GM18502 (cell line): ENCODE results near the gene UBE3C.
"Not testable (repeated sequence)": the region's sequence is repeated elsewhere in the genome, so short reads cannot be mapped to it uniquely, and the experiment has no call there.

Experiments
- ATAC-seq: cut with Tn5 transposase; IDR thresholded peaks from one replicate; pipeline ENCODE4 v1.9.1; 2021; ENCODE audit warnings: mild to moderate bottlenecking; ENCODE audit not compliant: unreplicated experiment, poor library complexity

The UBE3C gene

DNA sequence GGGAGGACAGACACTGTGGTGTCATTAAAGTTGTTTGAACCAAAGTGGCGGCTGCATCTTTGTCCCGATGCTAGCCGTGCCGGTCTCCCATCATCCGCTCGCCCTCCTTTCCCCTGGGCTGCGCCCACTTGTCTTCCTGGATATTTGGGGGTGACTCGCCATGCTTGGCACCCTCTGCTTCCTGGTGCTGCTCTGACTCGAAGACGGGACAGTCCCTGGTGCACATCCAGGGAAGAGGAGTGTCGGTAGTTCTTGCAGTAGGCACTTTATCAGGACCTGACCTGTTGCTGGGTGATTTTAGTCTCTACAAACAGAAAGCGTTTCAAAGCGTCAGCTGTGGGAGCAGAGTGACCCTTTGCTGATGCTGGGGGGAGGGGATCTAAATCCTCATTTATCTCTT lies 129.8 kb downstream of the UBE3C start:
- ATAC-seq: no peak

DNA sequence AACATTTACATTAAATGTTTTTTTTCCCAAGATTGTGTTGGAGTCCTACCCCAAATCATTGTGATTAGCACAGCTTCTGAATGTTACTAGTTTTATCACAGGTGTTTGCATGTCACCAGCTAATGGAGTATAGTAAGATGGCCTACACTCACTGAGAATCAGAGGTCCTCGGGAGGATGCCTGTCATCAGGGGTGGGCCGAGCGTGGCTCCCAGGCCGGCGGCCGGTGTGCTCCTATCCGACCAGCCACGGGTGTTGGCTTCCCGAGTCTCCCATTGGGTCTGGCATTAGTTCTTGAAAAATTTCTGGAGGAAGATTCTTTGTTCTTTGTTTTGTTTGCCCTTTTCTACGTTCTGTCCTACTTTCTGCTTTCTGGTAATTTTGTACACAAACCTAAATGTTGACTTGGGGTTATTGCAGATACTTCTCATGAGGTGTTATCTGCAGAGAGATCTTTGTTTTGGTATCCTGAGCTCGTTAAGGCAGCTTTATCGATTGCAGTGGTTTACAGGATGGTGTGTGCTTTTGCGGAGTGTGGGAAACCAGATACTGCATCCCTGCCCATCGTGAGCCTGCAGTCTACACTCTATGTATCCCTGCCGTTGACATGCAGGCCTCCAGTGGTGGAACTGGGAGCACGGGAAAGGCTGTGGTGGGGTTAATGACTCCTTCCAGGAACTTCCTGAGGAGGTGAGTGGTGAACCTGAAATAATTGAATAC lies 130.8 kb downstream of the UBE3C start:
- no peak for ATAC-seq

DNA sequence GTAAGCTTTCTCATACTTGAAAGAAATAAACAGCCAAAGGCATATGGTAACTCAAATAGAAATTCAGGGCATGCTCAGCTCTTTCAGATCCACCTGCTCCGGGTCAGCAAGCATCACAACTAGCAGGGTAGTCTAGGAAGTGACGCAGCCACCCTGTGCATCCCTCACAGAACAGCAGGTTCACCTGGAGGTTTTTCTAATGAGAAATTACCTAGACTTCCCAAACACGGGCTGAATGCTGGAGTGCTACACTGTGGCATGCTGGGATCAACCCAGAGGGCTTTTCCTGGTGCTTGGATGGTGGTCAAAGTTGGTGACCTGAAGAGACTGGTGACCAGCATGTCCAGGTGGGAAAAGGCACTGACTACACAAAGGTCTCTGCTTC lies 131.3 kb downstream of the UBE3C start:
- ATAC-seq: no peak

DNA sequence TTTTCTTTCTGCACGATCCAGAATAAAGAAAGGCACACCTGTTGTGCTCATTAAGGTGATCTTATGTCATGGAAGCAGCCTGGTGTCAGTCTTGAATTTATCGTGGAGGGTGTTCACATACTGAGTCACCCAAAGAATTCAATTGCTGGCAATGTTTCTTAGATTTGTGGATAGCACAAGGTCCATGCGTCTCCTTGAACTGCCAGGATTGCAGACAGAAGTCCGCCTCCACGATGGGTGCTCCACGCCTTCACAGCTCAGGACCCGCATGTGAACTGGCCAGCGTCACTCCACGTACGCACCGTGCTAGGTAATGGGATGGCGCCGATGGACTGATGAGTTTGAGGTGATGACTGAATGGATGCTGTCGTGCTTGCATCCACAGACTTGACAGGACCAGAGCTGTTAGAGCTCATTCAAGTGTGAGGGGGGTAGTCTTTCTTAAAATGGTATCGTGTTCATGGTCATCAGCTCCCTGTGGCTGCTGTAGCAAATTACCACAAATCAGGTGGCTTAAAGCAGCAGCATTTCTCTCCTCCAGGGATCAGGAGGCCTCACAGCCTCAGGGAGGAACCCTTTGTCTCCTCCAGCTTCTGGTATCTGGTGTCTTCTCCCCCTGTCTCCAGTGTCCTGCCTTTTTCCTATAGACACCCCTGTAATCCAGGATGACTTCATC lies 132.7 kb downstream of the UBE3C start:
- ATAC-seq: no peak

DNA sequence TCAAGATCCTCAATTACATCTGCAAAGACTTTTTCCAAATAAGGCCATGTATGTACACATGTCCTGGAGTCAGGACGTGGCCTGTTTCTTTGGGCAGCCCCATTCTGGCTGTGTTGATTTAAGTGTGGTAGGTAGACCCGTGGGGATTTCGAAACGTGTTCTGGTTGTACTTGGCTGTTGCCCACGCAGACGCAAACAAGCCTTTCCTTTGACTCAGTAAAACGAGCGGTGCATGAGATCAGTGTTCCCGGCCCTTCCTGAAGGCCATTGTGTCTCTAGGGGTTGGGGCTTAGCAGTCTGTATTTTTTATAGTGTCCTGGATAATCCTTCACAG lies 133.2 kb downstream of the UBE3C start:
- no peak for ATAC-seq

DNA sequence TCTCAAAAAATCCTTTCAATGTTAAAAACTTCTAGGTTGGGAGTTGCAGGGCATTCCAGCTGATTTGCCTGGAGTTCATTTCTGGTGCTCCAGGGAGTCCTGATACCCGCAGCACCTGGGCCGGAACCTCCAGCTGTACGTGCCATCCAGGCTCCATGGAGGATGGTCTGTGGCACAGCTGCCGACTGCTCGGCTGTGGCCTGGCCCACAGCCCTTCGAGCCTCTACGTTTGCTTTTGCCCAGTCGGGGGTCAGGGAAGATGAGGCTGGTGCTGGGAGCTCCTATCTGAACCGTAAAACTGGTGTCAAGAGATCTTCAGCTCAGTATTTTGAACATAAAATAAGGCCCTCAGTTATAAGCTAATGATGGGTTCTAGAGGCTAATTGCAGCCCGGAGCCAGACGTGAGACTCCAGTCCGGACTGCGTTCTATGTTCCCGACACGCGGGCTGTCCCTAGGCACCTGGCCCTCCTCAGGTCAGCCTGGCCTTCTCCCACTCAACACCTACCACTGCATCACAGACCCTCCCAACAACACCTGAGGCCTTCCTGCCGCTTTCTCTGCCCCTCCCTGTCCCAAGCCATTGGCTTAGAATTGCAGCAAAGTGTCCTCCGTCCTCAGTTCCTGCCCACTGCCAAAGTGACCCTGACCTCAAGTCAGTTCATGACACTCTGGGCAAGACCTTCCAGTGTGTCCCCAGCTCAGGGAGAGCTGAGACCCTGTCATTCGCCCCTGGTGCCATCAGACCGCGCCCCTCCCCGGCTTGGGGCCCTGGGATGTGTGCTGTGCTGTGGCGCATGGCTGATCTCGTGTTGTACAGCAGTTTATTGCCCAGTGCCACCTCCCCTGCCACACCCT lies 133.9 kb downstream of the UBE3C start:
- no peak for ATAC-seq

DNA sequence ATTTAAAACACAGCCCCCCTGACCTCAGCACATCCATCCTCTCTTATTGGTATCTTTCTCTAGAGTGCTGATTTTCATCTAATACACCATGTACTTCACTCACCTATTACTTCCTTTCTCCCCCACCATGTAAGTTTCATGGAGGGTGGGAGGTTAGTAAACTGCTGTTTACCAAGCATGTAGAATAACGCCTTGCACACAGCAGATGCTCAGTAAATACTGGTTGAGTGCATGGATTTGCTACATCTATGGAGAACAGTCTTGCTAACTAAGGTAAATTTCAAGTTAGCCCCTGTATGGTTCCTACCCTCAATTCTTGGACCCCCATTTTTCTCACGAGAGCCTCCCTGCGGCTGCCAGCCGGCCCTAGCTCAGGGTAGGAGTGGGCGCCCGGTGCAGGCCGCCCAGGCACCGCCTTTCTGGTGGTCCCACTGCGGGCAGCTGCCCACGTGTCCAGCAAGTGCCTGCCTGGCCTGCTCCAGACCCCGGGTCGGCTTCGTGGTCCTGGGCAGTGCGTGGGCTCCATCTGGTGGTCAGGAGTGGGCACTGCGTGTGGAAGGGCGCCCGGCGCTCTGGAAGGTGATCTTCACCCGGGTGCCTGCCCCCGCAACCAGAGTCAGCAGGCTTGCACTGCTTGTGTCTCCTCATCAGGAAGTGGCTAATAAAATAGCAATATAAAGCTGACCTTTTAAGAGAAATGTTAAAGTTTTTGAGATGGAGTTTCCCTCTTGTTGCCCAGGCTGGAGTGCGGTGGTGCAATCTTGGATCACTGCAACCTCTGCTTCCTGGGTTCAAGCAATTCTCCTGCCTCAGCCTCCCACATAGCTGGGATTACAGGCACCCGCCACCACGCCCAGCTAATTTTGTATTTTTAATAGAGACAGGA lies 134.7 kb downstream of the UBE3C start:
- ATAC-seq: peak; percentile 68

DNA sequence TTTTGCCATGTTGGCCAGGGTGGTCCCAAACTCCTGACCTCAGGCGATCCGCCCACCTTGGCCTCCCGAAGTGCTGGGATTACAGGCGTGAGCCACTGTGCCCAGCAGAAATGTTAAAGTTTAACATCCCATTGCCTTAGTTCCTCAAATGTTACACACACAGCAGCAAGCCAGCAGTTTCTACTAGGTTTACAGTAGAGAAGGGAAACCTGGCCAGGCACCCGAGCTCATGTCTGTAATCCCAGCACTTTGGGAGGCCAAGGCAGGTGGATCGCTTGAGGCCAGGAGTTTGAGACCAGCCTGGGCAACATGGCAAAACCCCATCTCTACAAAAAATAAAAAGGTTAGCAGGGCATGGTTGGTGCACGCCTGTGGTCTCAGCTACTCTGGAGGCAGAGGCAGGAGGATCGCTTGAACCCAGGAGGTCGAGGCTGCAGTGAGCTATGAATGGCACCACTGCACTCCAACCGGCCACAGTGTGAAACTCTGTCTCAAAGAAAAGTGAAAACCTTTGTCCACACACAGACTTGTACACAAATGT lies 135.4 kb downstream of the UBE3C start:
- not testable (repeated sequence) for ATAC-seq

DNA sequence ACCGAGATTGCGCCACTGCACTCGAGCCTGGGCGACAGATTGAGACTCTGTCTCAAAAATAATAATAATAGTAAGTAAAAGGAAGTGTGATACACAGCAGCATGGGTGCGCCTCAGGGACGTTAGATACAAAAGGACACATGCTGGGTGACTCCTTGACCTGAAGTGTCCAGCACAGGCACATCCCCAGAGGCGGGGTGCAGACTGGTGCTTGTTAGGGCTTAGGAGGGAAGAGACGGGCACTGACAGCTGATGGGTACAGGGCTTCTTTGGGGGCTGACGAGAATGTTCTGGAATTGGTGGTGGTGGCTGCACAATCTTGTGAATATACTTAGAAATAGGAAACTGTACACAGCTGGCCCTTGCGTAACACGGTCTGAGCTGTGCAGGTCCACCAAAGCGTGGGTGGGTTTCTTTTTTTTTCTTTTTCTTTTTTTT lies 136.3 kb downstream of the UBE3C start:
- ATAC-seq: no peak

DNA sequence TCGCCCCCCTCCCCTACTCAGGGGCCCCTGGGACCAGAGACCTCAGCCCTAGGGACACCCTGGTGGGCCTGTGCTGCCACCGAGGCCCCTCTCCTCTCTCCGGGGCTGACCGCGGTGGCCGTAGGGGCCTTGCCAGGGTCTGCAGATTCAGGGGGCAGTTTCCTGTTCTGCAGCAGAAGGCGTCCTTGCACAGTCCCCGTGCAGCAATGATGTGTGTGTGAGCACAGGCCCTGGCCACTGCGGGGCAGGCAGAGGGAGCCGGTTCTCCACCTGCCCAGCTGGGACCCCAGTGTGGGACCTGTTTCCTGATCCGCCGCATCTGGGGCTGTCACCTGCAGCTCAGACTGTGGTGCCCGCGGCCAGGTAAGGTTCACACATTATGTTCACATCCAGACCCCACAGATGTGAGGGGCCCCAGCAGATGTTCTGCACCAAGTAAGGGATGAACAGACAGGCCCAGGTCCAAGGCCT lies 137.4 kb downstream of the UBE3C start:
- ATAC-seq: no peak

DNA sequence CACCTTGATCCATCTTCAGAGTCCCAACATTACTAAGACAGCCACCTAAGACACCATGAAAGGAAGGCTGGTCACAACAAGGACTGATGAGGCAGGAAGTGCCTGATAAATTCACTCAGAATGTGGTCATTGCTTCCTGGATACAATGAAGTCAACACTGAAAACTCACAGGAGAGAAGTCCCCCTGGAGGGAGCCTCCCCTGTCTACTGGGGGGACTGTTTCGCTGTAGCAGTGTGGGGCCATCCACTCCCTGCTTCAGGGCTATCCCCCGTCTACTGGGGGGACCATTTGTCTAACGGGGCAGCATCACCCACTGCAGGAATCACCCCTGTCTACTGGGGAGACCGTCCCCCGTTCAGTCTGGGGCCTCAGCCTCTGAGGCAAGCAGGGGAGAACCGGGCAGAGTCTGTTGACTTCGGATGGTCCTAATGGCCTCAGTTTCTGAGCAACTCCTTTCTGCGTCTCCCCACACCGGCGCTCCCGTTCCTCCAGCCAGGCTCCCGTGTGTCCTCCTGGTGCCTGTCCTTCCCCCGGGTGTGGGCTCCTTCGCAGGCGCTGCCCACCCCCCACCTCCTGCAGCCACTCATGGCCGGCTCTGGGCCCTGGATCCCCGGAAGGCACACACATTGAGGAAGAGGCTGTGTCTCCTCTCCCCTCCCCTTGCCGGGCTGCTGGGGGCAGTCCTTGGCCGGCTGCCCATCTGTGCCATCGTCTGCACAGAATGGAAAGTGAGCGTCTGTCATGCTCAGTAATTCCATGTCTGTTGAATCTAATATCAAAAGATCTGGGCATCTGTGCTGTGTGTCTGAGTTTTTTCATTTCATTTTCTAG lies 138.2 kb downstream of the UBE3C start:
- no peak for ATAC-seq

DNA sequence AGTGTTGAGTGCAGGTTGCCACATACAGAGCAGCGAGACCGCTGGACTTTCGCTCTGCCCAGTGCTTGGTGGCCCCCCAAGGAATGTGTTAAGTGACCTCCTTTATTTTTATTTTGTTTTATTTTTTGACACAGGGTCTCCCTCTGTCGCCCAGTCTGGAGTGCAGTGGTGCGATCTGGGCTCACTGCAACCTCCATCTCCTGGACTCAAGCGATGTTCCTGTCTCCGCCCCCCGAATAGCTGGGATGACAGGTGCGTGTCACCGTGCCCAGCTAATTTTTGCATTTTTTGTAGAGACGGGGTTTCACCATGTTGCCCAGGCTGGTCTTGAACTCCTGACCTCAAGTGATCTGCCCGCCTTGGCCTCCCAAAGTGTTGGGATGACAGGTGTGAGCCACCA lies 138.8 kb downstream of the UBE3C start:
- ATAC-seq: not testable (repeated sequence)

DNA sequence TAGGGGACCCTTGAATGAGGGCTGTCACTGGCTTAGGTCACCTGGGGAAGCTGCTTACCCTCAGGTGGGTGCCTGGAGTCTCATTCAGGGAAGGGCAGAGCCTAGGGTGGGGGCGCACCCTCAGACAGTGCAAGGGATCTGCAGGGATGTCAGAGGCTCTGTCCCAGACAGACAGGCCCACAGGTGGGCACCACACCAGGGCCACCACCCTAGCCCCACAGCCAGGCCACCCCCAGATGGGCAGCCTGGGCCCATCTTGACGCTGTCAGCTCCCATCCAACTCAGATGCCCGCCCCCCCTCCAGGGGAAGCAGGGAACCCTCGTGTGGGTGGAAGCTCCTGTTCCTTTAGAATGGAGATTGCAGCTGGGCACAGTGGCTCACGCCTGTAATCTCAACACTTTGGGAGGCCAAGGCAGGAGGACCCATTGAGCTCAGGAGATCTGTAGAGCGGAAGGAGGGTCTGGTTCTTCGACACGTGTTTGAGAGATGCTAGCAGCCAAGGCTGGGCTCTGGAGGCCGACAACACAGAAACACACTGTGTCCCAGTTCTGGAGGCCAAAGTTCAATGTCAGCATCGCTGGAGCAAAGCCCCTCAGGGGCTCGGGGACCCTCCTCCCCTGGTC lies 139.6 kb downstream of the UBE3C start:
- no peak for ATAC-seq

DNA sequence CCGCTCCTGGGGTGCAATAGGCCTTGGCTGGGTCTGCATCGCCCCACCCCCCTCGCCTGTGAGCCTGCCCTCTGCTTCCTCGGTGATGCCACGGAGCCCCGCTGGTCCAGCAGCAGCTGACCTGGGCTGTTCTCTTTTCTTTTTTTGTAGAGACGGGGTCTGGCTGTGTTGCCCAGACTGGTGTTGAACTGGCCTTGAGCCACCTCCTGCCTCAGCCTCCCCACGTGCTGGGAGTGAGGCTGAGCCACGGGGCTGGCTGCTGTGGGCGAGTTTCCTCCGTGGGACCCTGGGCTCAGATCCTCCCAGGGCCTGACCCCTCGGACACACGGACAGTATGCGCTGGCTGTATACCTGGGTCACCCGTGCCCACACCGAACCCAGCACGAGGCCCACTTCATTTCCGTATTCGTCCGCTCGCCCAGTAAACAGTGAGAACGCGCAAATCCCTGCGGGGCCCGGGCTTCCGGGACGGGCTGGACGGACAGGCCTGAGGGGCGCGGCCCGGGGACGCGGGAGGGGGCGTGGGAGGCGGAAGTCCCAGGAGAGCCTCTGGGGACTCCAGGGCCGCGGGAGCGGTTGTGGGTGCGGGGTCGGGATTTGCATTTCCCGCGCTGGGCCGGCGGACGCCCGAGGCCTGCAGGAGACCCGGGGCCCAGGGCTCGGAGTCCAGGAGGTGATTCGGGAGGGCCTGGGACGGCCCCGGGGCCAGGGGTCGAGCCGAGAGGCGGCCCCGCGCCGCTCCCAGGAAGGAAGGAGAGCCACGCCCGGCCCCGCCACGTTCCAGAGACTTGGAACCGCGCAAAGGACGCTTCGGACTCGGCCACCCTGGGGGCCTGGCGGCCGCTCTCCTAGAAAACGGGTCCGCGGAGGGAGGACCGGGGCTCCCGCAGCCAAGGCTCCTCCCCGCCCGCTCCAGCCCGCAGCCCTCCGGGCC lies 140.3 kb downstream of the UBE3C start:
- ATAC-seq: no peak

DNA sequence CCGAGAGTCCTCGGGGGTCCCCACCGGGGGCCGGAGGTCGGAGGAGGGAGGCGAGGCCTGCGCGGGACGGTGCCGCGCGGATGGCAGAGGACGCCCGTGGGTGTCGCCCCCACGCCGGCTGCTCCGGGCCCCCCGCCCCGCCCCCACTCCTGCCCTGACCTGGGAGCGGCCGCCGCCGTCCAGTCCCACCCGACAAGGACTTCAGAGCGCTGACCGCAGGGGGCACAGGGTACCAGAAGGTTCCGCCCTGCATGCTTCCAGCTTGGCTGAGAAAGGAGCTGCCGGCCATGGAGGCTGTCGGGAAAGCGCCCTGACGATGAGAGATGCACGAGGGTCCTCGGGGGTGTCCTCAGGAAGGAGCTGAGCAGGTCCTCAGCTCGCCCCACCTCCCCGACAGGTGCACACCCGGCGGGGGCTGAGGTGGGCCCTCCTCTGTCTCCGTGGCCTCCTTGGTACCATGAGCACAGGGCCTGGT lies 141.1 kb downstream of the UBE3C start:
- no peak for ATAC-seq

DNA sequence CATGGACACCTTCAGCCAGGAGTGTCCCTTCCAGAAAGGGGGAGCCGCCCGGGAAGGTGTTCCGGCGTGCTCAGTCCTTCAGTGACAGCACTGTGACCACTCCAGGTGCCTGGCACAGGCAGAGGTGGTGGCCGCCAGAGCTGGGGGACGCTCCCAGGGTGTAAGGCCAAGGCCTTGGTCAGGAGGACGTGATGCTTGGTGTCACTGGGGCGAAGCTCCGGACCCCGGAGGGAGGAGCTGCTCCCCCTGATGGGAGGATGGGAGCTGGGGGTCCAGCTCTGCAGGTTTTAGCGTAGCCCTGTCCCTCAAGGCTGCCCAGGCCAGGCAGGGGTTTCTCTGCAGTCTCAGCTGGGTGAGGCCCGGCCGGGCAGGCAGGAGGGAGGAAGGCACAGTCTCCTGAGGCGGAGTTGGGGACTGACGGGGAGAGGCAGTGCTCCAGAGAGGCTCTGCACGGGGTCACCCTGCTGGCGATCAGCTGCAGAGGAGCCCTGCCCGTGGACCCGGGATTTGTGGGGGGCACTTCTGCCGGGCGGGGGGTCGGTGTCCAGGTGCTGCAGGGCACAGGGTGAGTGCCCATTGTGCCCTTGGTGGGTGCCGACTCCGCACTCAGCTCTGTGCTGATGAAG lies 141.6 kb downstream of the UBE3C start:
- ATAC-seq: no peak
